ENCODE data around the gene PLB1. TPM values are rescaled to one million over a fixed set of nuclear protein-coding genes. Genes with fewer than 3 reads are reported as not detected.

PLB1 gene
- total RNA-seq, 1 donor from 2014 or later: 3.3 TPM

DNA sequence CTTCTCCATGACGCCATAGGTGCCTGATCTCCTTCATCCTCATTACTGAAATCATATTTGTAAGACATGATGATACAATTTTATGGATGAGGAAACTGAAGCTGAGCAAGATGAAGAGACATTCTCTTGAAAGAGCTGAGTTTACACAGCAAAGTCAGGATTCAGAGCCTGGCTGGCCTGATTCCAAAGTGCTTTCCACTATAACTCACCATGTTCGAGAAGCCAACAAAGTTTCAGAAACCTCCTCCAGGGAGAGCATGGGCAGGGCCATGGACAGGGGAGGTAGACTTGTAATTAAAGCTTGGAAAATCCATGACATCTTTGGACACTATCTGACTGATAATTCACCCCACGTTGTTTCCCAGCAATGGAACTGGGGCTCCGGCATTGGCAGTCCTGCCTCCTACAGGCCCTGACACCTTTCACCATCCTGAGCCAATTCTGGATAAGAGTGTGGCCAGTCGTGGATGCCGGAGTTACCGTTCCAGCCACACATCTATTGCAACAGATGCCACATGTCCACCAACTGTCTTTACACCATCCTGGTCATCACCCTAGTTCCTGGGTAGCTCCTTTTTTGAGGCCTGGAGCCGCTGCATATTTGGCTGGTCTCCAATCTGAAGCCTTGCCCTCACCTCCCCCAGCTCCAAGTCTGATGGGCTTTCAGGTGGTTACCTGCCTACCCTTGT lies 170.8 kb downstream of the PLB1 start:
- no peak for ATAC-seq
- intact Hi-C loops (cut with micrococcal nuclease): no loop called here
- no peak for DNase-seq

DNA sequence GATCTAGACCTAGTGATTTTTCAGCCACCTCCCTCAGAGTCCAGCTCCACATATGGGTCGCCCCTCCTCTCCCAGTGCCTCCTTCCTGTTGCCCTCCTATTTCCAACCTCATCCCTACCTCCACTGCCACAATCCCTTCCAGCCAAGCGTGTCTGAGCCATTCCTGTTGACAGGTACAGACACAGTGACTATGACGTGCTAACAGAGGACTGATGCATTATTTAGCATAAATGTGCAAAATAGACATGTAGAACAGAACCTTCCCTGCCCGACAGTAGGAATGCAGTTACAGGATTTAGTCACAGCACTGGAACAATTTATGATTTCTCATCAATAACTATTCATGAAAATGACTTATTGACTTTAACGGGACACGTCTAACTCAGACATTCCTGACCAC lies 171.4 kb downstream of the PLB1 start:
- intact Hi-C loops (cut with micrococcal nuclease): no loop called here
- DNase-seq (no peak), ATAC-seq (no peak)

DNA sequence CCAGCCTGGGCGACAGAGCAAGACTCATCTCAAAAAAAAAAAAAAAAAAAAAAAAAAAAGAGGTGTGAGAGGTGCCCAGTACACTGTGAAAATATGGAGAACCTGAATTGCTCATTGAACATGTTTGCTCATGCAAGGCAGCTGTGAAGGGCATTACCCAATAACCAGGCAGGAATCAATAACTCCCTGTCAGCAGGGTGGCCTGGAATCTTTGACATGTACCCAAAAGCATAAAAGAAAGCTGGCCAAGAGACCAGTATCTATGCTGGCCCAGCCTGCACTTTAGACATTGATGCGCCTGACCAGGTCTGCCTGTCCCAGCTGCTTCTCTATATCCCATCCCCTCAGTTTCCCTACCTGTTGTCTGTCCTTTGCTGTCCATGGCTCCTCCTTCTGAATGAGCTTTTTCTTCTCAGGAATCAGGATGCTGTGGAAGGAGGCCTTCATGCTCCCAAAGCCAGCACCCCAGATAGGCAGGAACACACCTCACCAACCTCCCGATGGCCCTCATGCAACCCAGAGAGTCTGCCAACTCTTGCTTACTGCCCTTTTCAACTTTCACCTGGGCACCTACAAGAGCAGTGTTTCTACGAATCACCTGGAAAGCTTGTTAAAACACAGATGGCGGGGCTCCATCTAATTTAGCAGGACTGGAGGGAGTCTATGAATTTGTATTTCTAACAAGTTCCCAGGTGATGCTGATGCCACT lies 172.4 kb downstream of the PLB1 start:
- DNase-seq (no peak), ATAC-seq (no peak)
- intact Hi-C loops (cut with micrococcal nuclease): no loop called here

DNA sequence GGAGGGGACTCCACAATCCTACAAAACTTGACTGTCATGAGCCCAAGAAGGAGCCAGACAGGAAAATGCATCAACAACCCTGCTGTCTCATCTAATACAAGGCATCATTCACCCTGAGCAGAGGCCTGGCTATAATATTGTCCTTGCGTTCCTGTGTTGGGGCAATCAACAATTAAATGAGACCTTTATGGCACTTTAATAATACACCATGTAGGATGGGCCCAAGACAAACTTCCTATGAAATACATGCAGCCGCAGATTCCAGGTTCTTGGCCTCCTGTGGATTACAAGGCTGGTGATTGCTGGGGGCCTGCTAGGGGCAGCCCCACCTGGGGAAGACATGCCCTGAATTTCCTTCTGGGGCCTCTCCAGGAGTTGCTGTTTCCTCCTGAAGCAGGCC lies 173.0 kb downstream of the PLB1 start:
- intact Hi-C loops (cut with micrococcal nuclease): no loop called here
- ATAC-seq (no peak), DNase-seq (no peak)

DNA sequence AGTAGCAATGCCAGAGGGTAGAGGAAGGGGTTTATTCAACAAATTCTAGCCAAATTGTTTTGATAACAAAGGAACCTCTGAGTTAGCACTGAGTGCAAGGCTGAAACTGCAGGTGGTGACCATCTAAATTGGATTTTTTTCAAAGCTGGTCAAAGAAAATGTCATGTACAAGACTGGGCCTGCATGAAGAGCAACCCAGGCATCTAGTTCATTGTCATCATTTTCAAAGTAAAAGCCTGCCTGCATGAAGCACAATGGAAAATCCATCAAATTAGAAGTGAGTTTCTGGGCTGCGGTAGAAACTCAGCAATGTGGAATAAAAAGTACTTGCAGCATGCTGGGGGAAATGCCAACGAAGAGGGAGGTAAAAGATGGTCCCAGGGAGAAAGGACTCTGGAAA lies 175.0 kb downstream of the PLB1 start:
- intact Hi-C loops (cut with micrococcal nuclease): no loop called here
- no peak for DNase-seq
- ATAC-seq: no peak

DNA sequence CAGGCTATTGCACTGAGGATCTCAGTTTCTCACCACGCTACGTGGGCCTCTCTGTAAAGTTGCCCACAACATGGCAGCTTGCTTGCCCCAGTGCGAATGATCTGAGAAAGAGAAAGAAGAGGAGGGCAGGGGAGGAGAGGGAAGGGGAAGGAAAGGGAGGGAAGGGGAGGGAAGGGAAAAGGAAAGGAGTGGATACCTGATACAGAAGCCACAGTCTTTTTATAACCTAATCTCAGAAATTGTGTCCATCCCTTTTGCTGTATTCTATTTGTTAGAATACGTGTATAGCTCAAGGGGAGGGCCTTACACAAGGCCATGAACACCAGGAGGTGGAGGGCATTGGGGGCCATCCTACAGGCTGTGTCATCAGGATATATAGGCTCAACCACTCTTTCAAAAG lies 177.5 kb downstream of the PLB1 start:
- intact Hi-C loops (cut with micrococcal nuclease): no loop called here
- ATAC-seq (no peak), DNase-seq (no peak)

DNA sequence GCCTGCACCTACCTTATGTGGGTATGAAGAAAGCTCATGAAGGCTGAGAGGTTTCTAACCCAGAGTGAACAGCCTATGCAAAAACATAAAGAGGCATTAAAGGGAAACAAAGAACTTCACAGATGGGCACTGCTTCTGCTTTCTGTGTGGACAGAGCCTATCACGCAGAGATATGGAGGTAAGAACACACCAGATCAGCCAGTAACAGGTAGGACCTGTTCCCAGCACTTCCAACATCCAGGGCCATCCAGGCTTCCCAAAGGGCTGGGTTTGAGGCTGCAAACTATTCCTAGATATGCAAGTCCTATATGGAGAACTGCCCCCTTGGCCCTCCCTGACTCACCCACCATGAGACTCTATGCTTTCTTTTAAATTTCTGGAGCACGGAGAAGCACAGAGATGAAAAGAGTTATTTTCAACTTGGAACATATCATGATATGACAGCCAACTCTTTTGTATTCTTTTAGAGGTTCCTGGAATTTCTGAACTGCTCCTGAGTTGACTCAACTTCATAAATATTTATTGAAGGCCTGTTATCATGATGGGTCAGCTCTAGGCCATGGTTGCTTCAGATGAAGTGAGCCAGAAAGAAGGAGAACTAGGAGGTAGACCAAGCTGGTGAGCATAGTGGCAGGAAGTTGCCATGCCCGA lies 178.3 kb downstream of the PLB1 start:
- intact Hi-C loops (cut with micrococcal nuclease): no loop called here
- ATAC-seq: no peak

DNA sequence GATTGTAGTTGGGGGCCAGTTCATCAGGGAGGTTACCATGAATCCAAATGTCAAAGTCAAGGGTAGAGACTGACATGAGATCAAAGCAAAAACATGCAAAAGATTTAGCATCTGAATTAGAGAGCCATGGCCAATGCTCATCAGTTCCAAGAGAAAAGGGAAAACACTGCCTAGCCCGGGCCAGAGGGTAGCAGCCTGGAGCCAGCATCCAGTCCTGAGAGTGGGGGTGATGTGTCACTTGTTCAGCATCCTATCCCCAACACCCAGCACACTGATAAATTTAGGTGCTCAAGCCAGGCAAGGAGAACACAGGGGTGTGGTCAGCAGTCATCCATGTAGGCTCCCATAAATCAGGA lies 178.8 kb downstream of the PLB1 start:
- DNase-seq: no peak
- no peak for ATAC-seq
- intact Hi-C loops (cut with micrococcal nuclease): no loop called here

More for the DNA sequence above, 178.3 kb downstream of the PLB1 start:
- DNase-seq: no peak

DNA sequence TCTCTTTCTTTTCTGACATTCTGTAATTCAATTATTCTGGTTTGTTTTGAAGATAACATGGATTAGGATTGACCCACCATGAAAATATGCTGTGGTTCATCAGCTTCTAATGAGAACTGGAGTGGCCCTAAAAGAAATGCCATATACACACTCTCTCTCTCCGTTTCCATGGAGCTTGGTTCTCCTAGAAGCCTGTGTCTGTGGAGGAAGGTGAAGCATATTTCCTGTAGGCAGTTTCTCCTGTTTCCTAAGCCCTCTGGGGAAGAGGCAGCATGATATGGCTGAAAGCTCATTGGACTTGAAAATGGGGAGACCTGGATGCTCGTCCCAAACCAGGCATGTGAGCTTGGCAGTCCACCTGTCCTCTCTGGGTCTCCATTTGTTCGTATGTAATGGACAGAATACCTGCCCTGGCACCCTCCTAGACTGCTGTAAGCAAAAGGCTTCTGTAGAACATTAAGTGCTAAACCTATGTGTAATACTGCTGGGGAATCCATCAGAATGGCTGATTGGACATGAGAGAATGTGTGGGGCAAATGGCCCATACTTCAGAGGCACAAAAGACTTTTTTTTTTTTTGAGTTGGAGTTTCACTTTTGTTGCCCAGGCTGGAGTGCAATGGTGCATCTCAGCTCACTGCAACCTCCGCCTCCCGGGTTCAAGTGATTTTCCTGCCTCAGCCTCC lies 180.4 kb downstream of the PLB1 start:
- ATAC-seq: no peak
- intact Hi-C loops (cut with micrococcal nuclease): no loop called here

DNA sequence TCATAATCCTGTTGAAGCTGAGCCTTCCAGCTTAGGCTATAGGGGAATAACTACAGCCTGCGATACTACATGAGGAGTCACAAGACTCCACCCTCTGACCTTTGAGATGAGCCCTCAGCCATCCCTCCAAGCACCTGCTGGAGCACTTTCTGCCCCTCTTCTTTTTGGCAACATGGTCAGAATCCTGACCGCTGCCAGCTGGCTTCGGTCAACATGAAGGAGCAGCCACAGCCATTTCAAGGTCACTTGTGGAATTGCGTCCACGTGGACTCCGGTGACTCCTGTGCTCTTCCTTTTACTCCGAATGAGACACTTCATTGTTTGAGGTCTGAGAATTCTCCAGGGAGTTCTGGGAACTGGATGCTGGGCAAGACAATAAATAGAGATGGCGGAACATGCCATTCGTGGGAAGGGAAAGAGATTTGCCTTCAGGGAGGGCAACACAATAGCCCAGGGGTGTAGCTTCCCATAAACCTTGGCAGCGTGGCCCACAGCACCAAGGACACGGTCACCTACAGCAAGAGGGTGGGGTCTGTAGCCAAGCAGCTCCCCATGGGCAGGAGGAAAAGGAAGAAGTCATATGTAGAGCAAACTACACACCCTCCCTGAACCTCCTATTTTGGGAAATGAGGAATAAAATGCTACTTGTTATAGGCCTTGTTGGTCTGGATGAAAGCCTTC lies 182.5 kb downstream of the PLB1 start:
- ATAC-seq (peak; percentile 21), DNase-seq (no peak)
- intact Hi-C loops (cut with micrococcal nuclease): no loop called here

More for the DNA sequence above, 180.4 kb downstream of the PLB1 start:
- no peak for DNase-seq

DNA sequence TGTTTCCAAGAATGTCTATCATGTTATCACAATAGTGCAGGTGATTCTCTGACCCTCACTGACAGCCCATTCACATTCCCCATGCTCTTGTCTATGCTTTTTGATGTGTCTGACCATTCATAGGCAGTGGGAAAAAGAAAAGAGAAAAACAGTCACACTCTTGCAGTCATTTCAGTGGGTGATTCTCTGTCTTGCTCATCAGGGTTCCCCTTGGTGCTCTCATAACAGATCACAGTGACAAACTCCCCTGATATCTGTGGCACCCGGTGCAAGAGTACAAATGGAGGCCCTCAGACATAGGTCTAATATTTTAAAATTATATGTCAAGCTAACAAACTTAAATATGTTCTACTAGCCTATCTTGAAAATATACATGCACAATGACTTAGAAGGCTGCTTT lies 183.1 kb downstream of the PLB1 start:
- no peak for ATAC-seq
- no peak for DNase-seq
- intact Hi-C loops (cut with micrococcal nuclease): no loop called here

DNA sequence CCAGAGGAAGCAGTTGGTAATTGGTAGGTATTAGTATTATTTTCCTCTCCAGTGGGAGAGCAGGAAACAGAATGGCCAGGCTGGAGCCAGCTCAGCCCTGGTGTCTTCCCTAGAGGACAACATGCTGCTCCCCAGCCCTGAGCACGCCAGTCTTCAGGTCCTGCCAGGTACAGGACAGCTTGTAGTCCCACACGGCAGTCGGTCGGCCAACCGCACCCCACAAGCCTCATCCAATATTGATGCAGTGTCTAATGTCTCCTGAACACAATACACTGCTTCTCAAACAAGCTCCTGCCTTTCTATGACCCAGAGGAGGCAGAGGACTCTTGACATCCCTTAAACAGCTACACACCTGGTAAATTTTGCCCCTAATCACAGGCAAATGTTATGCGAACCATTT lies 184.8 kb downstream of the PLB1 start:
- no peak for DNase-seq
- intact Hi-C loops (cut with micrococcal nuclease): no loop called here
- ATAC-seq: no peak

DNA sequence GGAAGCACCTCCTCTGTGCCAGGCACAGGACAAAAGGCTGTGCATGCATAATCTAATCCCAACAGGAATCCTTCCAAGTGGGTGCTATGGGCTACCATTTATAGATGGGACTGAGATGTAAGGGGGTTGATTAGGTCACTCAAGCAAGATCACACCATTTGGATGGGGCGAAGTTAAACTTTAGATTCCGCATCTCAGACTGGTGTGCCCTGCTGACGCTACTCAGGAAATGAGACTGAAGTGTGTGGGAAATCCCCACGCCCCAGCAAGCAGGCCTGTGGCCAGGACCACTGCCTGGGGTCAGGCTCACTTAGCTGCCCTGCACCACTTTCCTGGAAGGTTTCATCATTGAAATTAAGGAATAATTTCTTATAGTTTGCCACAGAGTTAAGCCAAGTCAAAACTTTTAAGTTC lies 185.3 kb downstream of the PLB1 start:
- intact Hi-C loops (cut with micrococcal nuclease): no loop called here
- DNase-seq: no peak
- no peak for ATAC-seq

DNA sequence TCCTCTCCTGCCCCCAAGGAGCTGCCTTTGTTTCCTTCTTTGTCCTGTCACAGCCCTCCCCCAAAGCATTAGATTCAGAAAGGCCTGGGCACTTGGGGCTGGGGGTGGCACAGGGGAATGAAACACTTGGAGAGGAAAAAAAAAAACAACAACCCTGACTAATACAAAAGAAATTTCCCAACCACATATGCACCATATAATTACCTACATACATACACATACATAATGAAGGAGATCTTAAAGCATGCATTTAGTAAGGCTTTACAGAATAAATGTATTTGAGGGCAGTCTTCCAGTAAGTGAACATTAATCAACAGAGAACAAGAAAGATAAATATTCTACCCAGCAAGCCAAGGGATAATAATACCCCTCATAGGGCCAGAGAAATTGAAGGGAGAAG lies 185.7 kb downstream of the PLB1 start:
- intact Hi-C loops (cut with micrococcal nuclease): no loop called here
- DNase-seq (no peak), ATAC-seq (no peak)

DNA sequence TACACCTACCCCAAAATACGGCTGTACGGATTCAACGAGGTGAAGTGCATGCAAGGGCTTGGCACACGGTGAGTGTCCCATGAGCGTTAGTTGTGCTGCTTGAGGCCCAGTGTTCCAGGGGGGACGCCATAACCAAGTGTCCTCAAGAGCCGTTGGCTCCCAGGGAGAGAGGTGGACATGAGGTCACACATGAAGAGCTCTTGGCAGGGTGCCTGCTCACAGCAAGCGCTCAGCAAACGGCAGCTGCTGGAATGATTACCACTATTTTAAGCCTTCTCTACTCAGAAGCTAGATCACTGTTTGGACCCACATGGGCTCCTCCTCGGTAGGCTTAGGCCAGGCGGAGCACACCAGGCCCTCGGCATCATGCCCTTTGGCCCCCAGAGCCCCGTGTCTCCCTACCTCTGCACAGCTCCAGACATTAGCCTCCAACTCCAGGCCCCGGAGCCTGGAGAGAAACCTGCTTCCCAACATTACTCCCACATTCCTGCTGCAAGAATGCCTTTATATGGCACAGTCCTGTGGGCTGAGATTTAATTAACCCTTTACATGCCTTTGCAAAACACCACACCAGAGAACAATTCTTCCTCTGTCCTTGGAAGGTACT lies 187.3 kb downstream of the PLB1 start:
- peak; percentile 92 for ATAC-seq

DNA sequence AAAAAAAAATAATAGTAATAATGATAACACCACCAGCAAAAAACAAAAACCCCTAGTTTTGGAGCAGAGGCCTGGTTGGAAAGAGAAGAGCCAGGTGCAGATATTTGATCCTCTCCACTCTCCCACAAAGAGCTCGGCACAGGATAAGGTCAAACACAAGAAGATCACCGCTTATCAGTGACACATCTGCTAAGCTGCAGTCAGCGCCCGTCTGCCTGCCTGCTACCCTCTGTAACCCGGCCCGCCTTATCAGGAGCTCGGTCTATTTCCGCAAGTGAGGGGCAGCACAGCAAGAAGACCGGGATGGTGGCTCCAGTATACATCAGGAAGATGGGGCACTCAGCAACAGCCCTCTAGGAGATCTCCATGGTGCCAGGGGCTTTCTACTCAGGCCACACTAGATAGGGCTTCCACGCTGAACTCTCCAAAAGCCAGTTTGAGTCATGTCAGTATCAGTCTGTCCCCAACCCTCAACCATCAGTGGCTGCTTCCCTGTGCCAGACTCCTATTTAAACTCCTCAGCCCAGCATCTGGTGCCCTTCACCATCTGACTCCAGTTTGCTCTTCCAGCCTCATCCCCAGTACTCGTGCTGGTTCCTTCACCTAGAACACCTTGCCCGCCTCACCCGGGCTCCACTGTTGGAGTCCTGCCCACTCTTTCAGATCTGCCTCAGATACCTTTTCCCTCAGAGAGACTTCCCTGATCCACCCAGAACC lies 188.4 kb downstream of the PLB1 start:
- DNase-seq: no peak
- ATAC-seq: no peak
- intact Hi-C loops (cut with micrococcal nuclease): no loop called here

More for the DNA sequence above, 187.3 kb downstream of the PLB1 start:
- peak; percentile 92 for DNase-seq
- intact Hi-C loops (cut with micrococcal nuclease): no loop called here

DNA sequence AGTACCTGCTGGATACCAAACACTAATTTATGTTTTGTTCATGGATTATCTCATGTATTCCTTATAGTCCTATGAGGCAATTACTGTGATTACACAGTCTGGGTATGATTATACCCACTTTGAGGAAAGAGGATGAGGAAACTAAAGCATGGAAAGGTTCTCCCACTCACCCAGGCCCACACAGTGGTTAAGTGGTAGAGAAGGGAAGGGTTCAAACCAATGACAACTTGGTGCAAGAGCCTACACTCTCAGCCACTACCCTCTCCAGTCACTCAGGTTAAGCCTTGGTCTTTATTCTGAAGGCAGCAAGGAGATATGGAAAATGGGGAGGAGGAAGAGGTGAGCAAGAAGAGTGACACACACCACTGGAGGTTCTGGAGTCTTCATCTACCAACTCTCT lies 191.3 kb downstream of the PLB1 start:
- intact Hi-C loops (cut with micrococcal nuclease): no loop called here

DNA sequence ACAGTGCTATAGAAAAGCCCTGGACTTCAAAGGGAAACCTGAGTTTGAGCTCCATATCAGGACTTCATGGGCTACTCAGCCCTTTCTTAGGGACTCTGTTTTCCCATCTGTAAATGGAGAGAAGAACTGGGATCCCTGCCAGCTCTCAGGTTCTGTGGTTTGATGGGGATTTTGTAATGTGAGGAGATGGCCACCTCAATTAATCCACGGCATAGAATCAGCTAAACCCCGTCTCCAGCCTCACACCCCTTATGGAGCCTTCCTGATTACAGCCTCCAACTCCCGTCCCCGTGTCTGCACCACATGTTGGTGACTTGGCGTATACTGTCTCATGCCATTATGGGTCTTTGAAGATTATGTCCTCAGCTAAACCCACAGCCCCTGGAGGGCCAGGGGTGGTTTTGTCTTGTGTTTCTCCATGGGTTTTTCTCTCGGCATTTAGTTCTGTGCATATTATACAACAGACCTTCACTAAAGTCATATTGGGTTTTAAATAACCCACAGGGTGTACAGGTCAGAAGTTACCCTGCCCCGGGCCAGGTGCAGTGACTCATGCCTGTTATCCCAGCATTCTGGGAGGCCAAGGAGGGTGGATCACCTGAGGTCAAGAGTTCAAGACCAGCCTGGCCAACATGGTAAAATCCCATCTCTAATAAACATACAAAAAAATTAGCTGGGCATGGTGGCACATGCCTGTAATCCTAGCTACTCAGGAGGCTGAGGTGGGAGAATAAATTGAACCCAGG lies 192.0 kb downstream of the PLB1 start:
- DNase-seq (no peak), ATAC-seq (no peak)
- intact Hi-C loops (cut with micrococcal nuclease): no loop called here

More for the DNA sequence above, 191.3 kb downstream of the PLB1 start:
- DNase-seq: no peak
- ATAC-seq: no peak
